DOHH2 (cell line): ENCODE data around the gene ITGA1.

ENCODE experiments used
- CTCF ChIP-seq: fragments of 200-600 bp; sonication (generic); IDR thresholded peaks from one replicate; pipeline ENCODE4 v1.5.1; 2014; ENCODE audit warnings: antibody characterized with exemption, mild to moderate bottlenecking, low read depth, low read length; ENCODE audit not compliant: poor library complexity, severe bottlenecking
- EZH2phosphoT487 ChIP-seq: fragments of 200-600 bp; sonication (generic); IDR thresholded peaks from 2 replicates; pipeline ENCODE4 v1.6.1; 2017; ENCODE audit warnings: borderline replicate concordance, mild to moderate bottlenecking, antibody characterized with exemption, low read length, moderate library complexity, mixed read lengths

- TF ChIP-seq CTCF, result no peak
- no peak for TF ChIP-seq EZH2phosphoT487
Measured at GRCh38 chr5:53001541-53001940, 213.8 kb downstream of the ITGA1 start.
